GM12878 (cell line): ENCODE data around the gene NECAB2. TPM values are rescaled to one million over a fixed set of nuclear protein-coding genes. Genes with fewer than 3 reads are reported as not detected.

Experiments used
- ATAC-seq: fragments of 200-7000 bp; cut with Tn5 transposase; 3 replicates; pipeline ENCODE4 v1.9.1; 2020; ENCODE audit warnings: mild to moderate bottlenecking, moderate library complexity
- BruUV-seq: library from RNA; stranded (reverse); fragments of 400-500 nt; replicated peaks from 2 replicates; lab custom pipeline; 2021; lab: Mats Ljungman, UMichigan
- CTCF ChIA-PET: fragments of 300-600 bp; sonication (Branson Sonifier 250); formaldehyde crosslinking; extraction: SDS; loops from one replicate; lab custom pipeline; 2021; ENCODE audit warnings: inconsistent platforms; lab: Yijun Ruan, JAX
- POLR2A ChIA-PET: fragments of 350-600 bp; formaldehyde crosslinking; extraction: SDS; loops from one replicate; lab custom pipeline; 2021; ENCODE audit warnings: inconsistent platforms; lab: Charles Lee
- RAD21 ChIA-PET: fragments of 300-600 bp; sonication (Branson Sonifier 250); formaldehyde crosslinking; loops from one replicate; lab custom pipeline; 2023; ENCODE audit warnings: antibody characterized with exemption; ENCODE audit not compliant: unreplicated experiment; lab: Charles Lee
- SMC1A ChIA-PET: fragments of 300-600 bp; sonication (Branson Sonifier 250); formaldehyde crosslinking; loops from one replicate; lab custom pipeline; 2023; ENCODE audit not compliant: unreplicated experiment, uncharacterized antibody; lab: Charles Lee
- DNase-seq: peaks from one replicate; pipeline ENCODE4 v3.0.0-alpha.2; 2011; ENCODE audit warnings: low read depth, low spot score
- FAIRE-seq: peaks from 3 replicates; lab custom pipeline; 2011; peaks lifted over from hg19 to GRCh38; lab: Jason Lieb, UNC
- H2AFZ ChIP-seq: 2 replicates; pipeline ENCODE4 v1.6.0; 2011; ENCODE audit warnings: low read depth, low read length, control low read depth; ENCODE audit not compliant: control insufficient read depth
- H3K27ac ChIP-seq: 2 replicates; pipeline ENCODE4 v1.5.1; 2011; ENCODE audit warnings: control low read depth; ENCODE audit not compliant: control insufficient read depth, insufficient read depth
- H3K27me3 ChIP-seq, 2 experiments: replicated peaks in 1 of 2; 2 replicates each; pipeline versions ENCODE4 v1.6.0 to v1.6.1; 2011; ENCODE audit warnings: low read length in 1 of 2; ENCODE audit not compliant: control insufficient read depth in 2 of 2, insufficient read depth in 2 of 2
- H3K36me3 ChIP-seq, 2 experiments: 2 replicates each; pipeline ENCODE4 v1.5.1; 2011; ENCODE audit warnings: low read length in 1 of 2; ENCODE audit not compliant: control insufficient read depth in 2 of 2, insufficient read depth in 2 of 2
- H3K4me1 ChIP-seq: 2 replicates; pipeline ENCODE4 v1.6.1; 2011; ENCODE audit warnings: mild to moderate bottlenecking, low read length, moderate library complexity, mixed read lengths; ENCODE audit not compliant: control insufficient read depth, insufficient read depth
- H3K4me2 ChIP-seq: 2 replicates; pipeline ENCODE4 v1.6.0; 2011; ENCODE audit warnings: control low read depth; ENCODE audit not compliant: control insufficient read depth, insufficient read depth
- H3K4me3 ChIP-seq: fragments of 200-600 bp; sonication (generic); 2 replicates; pipeline ENCODE4 v1.5.1; 2016
- H3K79me2 ChIP-seq: 2 replicates; pipeline ENCODE4 v1.6.0; 2011; ENCODE audit warnings: low read length; ENCODE audit not compliant: control insufficient read depth, insufficient read depth
- H3K9ac ChIP-seq: 2 replicates; pipeline ENCODE4 v1.8.0; 2011; ENCODE audit warnings: low read length, control low read depth, mixed read lengths; ENCODE audit not compliant: control insufficient read depth, insufficient read depth
- H3K9me3 ChIP-seq: replicated peaks from 3 replicates; pipeline ENCODE4 v1.5.1; 2011; ENCODE audit warnings: mild to moderate bottlenecking, low read length; ENCODE audit not compliant: control insufficient read depth, insufficient read depth
- H4K20me1 ChIP-seq: 2 replicates; pipeline ENCODE4 v1.6.0; 2011; ENCODE audit not compliant: control insufficient read depth, insufficient read depth
- CHD1 ChIP-seq: IDR thresholded peaks from 2 replicates; pipeline ENCODE4 v1.6.1; 2012; ENCODE audit warnings: low read depth, low read length, improper control_type of control experiment
- EGR1 ChIP-seq, 2 experiments: IDR thresholded peaks; 1 replicate in 1 of 2; 2 replicates in 1 of 2; pipeline ENCODE4 v1.6.1; 2011 to 2012; ENCODE audit warnings: low read depth in 2 of 2, low read length in 2 of 2, borderline replicate concordance in 1 of 2, mild to moderate bottlenecking in 1 of 2, moderate library complexity in 1 of 2
- FOXK2 ChIP-seq: fragments of 450-650 bp; IDR thresholded peaks from 2 replicates; pipeline ENCODE4 v1.6.1; 2017; ENCODE audit warnings: mild to moderate bottlenecking, moderate library complexity
- GABPA ChIP-seq: IDR thresholded peaks from 2 replicates; pipeline ENCODE4 v1.6.1; 2014; ENCODE audit warnings: antibody characterized with exemption, low read depth, mild to moderate bottlenecking, inconsistent platforms
- HDAC6 ChIP-seq: fragments of 200-600 bp; sonication (generic); IDR thresholded peaks from one replicate; pipeline ENCODE4 v1.8.0; 2017; ENCODE audit warnings: antibody characterized with exemption; ENCODE audit not compliant: unreplicated experiment
- IKZF1 ChIP-seq: fragments of 450-650 bp; conservative IDR thresholded peaks from 2 replicates; pipeline ENCODE4 v1.6.1; 2017; ENCODE audit warnings: antibody characterized with exemption, mild to moderate bottlenecking
- IKZF2 ChIP-seq, 2 experiments: fragments of 450-650 bp; IDR thresholded peaks; 2 replicates each; pipeline ENCODE4 v1.6.1; 2017; ENCODE audit warnings: mild to moderate bottlenecking in 2 of 2, moderate library complexity in 2 of 2
- RB1 ChIP-seq: fragments of 450-650 bp; formaldehyde crosslinking; IDR thresholded peaks from 2 replicates; pipeline ENCODE4 v1.6.1; 2017; ENCODE audit warnings: mild to moderate bottlenecking, borderline replicate concordance
- SMARCA5 ChIP-seq: fragments of 450-650 bp; IDR thresholded peaks from 2 replicates; pipeline ENCODE4 v1.6.1; 2017; ENCODE audit warnings: mild to moderate bottlenecking
- ZNF217 ChIP-seq: fragments of 450-650 bp; IDR thresholded peaks from 2 replicates; pipeline ENCODE4 v1.6.1; 2017; ENCODE audit warnings: antibody characterized with exemption, mild to moderate bottlenecking
- WGBS: methylation state at CpG from one replicate; pipeline ENCODE4 v1.1.6; 2016; ENCODE audit warnings: low lambda C conversion rate; ENCODE audit not compliant: insufficient replicate concordance, insufficient coverage; ENCODE audit errors: missing lambda C conversion rate; 5-methylcytosine and 5-hydroxymethylcytosine counted together
- in situ Hi-C: fragments of 300-500 bp; cut with MboI; formaldehyde crosslinking; loops from 9 replicates; pipeline ENCODE4 v1.14.3; 2018; ENCODE audit warnings: mixed read lengths
- intact Hi-C: fragments of 100-400 bp; cut with micrococcal nuclease; formaldehyde crosslinking; loops from one replicate; pipeline ENCODE4 v1.14.2; 2022; ENCODE audit not compliant: unreplicated experiment
- polyA plus RNA-seq, 11 experiments: library from polyadenylated mRNA; depleted of rRNA in 4 of 11; unstranded in 6 of 11; stranded (reverse) in 5 of 11; fragments of >200 nt; fragmentation: Nextera tagmentation in 4 of 11; fragmentation: Illumina TruSeq in 1 of 11; extraction: Ambion mirVana in 4 of 11; extraction: Trizol in 1 of 11; gene quantifications; 1 replicate in 1 of 11; 2 replicates in 10 of 11; pipeline versions ENCODE4 v1.2.1 to v1.2.3, GENCODE V29; 2011 to 2016; ENCODE audit warnings: inconsistent platforms in 2 of 11, missing spikeins in 2 of 11, low read depth in 1 of 11
- total RNA-seq, 4 experiments: library from RNA; depleted of rRNA in 3 of 4; stranded (reverse); fragments of >200 nt in 3 of 4; fragmentation: Illumina TruSeq in 1 of 4; extraction: Trizol in 1 of 4; gene quantifications; 2 replicates each; pipeline versions ENCODE4 v1.2.1 to v1.2.3, GENCODE V29; 2013 to 2021
- TF ChIP-seq, protein P1 (sequence below): fragments of 450-650 bp; IDR thresholded peaks from 2 replicates; pipeline ENCODE4 v1.6.1; 2018; ENCODE audit warnings: mild to moderate bottlenecking, low read depth, moderate library complexity; ENCODE audit not compliant: partially characterized antibody
- TF ChIP-seq, protein P2 (sequence below): fragments of 450-650 bp; IDR thresholded peaks from 2 replicates; pipeline ENCODE4 v1.6.1; 2016; ENCODE audit warnings: mild to moderate bottlenecking
- TF ChIP-seq, protein P3 (sequence below): IDR thresholded peaks from 2 replicates; pipeline ENCODE4 v1.6.1; 2012; ENCODE audit warnings: low read length, inconsistent platforms

The NECAB2 gene
- total and polyA plus RNA-seq, 10 of the 15 experiments (the other 5 are each of a cell fraction or from before 2014, with no cell fraction given): not detected

DNA sequence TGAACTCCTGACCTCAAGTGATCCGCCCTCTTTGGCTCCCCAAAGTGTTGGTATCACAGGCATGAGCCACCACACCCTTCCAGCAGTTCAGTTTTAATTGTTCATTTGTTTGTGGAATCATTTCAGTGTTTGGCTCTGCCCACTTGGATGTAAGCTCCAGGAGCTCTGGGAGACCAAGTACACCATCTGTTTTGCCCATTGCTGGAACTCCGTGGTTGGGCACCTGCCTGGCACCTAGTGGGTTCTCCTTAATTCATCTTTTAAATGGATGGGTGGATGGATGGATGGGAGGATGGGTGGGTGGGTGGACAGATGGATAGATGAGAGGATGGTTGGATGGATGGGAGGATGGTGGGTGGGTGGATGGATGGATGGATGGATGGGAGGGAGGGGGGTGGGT, 953 bp upstream of the NECAB2 start:
- DNase-seq (no peak), FAIRE-seq (no peak)
- no peak overlapping the region for H3K27ac ChIP-seq

More for the DNA sequence above, 953 bp upstream of the NECAB2 start:
- no peaks in the 10 kb centered on the region for H4K20me1 ChIP-seq
- no peak for TF ChIP-seq HDAC6
- TF ChIP-seq SMARCA5: no peak
- TF ChIP-seq ZNF217: no peak
- TF ChIP-seq, protein P1, sequence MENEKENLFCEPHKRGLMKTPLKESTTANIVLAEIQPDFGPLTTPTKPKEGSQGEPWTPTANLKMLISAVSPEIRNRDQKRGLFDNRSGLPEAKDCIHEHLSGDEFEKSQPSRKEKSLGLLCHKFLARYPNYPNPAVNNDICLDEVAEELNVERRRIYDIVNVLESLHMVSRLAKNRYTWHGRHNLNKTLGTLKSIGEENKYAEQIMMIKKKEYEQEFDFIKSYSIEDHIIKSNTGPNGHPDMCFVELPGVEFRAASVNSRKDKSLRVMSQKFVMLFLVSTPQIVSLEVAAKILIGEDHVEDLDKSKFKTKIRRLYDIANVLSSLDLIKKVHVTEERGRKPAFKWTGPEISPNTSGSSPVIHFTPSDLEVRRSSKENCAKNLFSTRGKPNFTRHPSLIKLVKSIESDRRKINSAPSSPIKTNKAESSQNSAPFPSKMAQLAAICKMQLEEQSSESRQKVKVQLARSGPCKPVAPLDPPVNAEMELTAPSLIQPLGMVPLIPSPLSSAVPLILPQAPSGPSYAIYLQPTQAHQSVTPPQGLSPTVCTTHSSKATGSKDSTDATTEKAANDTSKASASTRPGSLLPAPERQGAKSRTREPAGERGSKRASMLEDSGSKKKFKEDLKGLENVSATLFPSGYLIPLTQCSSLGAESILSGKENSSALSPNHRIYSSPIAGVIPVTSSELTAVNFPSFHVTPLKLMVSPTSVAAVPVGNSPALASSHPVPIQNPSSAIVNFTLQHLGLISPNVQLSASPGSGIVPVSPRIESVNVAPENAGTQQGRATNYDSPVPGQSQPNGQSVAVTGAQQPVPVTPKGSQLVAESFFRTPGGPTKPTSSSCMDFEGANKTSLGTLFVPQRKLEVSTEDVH: no peak
- TF ChIP-seq FOXK2: no peak
- no peak for TF ChIP-seq EGR1 (IDR thresholded peaks at IDR 0.05; ENCODE audit: borderline replicate concordance in 1 of 2, low read depth in 2 of 2, low read length in 2 of 2)
- no peak for TF ChIP-seq RB1
- TF ChIP-seq IKZF2 (IDR thresholded peaks at IDR 0.05): no peak
- TF ChIP-seq, protein P2, sequence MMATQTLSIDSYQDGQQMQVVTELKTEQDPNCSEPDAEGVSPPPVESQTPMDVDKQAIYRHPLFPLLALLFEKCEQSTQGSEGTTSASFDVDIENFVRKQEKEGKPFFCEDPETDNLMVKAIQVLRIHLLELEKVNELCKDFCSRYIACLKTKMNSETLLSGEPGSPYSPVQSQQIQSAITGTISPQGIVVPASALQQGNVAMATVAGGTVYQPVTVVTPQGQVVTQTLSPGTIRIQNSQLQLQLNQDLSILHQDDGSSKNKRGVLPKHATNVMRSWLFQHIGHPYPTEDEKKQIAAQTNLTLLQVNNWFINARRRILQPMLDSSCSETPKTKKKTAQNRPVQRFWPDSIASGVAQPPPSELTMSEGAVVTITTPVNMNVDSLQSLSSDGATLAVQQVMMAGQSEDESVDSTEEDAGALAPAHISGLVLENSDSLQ: no peak
- no peak for TF ChIP-seq IKZF1
- TF ChIP-seq GABPA: no peak
- no peak for TF ChIP-seq CHD1
- TF ChIP-seq, protein P3, sequence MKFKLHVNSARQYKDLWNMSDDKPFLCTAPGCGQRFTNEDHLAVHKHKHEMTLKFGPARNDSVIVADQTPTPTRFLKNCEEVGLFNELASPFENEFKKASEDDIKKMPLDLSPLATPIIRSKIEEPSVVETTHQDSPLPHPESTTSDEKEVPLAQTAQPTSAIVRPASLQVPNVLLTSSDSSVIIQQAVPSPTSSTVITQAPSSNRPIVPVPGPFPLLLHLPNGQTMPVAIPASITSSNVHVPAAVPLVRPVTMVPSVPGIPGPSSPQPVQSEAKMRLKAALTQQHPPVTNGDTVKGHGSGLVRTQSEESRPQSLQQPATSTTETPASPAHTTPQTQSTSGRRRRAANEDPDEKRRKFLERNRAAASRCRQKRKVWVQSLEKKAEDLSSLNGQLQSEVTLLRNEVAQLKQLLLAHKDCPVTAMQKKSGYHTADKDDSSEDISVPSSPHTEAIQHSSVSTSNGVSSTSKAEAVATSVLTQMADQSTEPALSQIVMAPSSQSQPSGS: no peak
- intact Hi-C loops: no loop called here
- H3K4me1 ChIP-seq: no peaks in the 10 kb centered on the region
- RAD21 ChIA-PET: no interaction called here
- no peaks in the 10 kb centered on the region for H3K9me3 ChIP-seq
- BruUV-seq: no TSS peak
- no peak overlapping the region for H3K4me3 ChIP-seq
- CTCF ChIA-PET: interaction anchor here (1.2 kb wide), 1 partner anchor 13 kb away, joined by 3 read pairs; no protein-coding TSS in a partner anchor
- POLR2A ChIA-PET: no interaction called here
- no peaks in the 10 kb centered on the region for H3K36me3 ChIP-seq
- in situ Hi-C loops: no loop called here
- no peaks in the 10 kb centered on the region for H3K79me2 ChIP-seq
- no peak overlapping the region for H3K9ac ChIP-seq
- no peak overlapping the region for H2AFZ ChIP-seq
- no peaks in the 10 kb centered on the region for H3K27me3 ChIP-seq
- no peak for ATAC-seq
- H3K4me2 ChIP-seq: no peak overlapping the region
- 34% methylated on average over 2 of the region's 2 CpGs for WGBS
- SMC1A ChIA-PET: no interaction called here
